ENCODE measurements around the gene ADORA1.
A peak's percentile ranks its signal among the peaks of the same experiment; 100 is the strongest.

Gene ADORA1

DNA sequence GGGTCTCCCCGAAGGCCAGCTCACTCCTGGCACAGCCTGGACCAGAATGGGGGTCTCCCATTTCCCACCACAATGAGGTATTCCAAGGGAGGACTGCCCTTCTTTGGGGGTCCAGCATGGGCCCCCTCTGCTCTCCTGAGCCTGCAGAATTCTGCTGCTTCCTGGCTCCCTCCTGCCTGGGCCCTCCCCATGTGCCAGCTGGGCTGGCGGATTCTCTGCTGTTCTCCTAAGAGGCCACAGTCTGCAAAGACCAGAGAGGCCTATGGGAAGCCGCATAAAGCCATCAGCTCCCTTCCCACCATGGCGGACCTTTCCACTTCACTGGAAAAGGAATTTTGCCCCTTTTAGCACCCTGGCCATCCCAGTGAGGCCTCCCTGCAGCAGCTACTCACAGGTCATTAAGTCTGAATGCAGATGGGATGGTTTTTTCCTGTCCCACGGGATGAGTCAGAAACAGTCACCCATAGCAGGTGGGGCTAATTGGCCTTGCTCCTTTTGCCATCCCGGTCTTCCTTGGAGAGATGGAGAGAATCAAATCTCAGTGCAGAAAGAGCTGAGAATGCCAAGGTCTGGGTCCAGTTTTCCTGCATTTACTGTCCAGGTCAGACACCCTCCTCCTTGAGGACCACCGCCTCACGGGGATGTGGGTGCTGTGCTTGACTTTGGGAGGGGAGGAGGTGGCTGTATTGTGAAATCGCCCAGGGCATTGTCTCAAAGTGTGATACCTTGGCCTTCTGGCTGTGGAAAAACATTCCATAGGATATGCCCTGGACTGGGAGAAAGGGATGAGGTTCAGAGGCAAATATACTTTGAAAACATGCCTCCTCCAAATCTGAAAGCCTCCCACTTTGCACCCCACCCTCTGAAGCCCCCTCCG is 24.9 kb downstream of the ADORA1 start:
- Histone ChIP-seq H3K36me3 (ENCODE audit: control insufficient read depth, insufficient read depth, low read length) (peaks cover 11% of the 10 kb centered on the region), H3K4me3 (ENCODE audit: extremely low read depth, insufficient read depth, low read length, poor library complexity, severe bottlenecking) (no peak overlapping the region), H3K9me3 (ENCODE audit: control insufficient read depth, low read length) (no peaks in the 10 kb centered on the region), H3K27ac (ENCODE audit: low read depth, low read length, severe bottlenecking) (peak overlapping the region; percentile 83), H3K4me1 (ENCODE audit: control insufficient read depth, insufficient read depth, low read length, poor library complexity, severe bottlenecking) (peaks cover 68% of the 10 kb centered on the region)
- 49 to 53% methylated on average over 5 to 7 of the region's 10 CpGs for WGBS, 2 experiments (ENCODE audit: insufficient coverage in 2 of 2)

DNA sequence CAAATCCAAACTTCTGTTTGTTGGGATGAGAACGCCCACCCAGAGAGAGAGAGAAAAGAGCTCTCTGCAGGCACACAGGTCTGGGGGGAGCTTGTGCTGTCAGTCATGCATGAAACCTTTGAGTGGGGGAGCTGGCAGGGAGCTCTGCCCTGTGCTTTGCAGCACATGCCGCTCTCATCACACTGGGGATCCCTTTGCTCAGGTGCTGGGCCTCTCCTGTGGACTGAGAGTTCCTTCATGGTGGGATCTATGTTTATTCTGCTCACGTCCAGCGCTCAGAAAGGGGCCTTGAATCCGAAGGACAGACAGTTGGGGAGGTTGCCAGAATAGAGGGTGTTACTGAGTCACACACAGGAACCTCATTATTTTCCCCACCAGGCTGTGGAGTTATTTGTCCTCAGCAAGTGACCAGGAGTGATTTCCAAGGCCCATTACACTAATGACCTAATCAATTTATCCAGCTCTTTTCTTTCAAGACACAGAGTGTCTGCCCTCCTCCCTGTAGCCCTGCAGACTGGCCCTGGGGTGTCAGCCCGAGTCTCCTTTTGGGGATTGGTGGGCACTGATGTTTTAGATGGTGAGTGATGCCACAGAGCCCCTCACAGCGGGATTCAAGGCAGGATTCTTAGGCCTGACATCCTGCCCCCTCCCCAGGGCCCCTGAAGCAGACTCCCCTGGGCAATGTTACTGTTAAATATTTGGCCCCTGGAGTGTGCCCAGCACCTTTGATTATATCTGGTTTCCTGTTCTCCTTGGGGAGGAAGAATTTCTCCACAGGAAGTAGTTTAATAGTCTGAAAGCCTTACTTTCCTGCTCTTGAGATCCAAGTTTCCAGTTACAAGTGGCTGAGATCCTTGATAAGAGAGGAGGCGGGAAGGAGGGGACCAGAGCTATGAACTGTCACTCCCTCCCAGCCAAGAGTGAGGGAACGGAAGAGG is 25.8 kb downstream of the ADORA1 start:
- no peak overlapping the region for H3K4me3 ChIP-seq (ENCODE audit: extremely low read depth, insufficient read depth, low read length, poor library complexity, severe bottlenecking)
- H3K4me1 ChIP-seq (ENCODE audit: control insufficient read depth, insufficient read depth, low read length, poor library complexity, severe bottlenecking): peaks cover 65% of the 10 kb centered on the region
- peak overlapping the region; percentile 83 for H3K27ac ChIP-seq (ENCODE audit: low read depth, low read length, severe bottlenecking)
- H3K9me3 ChIP-seq (ENCODE audit: control insufficient read depth, low read length): peaks cover 8% of the 10 kb centered on the region
- WGBS, 2 experiments (ENCODE audit: insufficient coverage in 2 of 2): 33 to 34% methylated on average over 4 to 6 of the region's 9 CpGs
- peaks cover 20% of the 10 kb centered on the region for H3K36me3 ChIP-seq (ENCODE audit: control insufficient read depth, insufficient read depth, low read length)

DNA sequence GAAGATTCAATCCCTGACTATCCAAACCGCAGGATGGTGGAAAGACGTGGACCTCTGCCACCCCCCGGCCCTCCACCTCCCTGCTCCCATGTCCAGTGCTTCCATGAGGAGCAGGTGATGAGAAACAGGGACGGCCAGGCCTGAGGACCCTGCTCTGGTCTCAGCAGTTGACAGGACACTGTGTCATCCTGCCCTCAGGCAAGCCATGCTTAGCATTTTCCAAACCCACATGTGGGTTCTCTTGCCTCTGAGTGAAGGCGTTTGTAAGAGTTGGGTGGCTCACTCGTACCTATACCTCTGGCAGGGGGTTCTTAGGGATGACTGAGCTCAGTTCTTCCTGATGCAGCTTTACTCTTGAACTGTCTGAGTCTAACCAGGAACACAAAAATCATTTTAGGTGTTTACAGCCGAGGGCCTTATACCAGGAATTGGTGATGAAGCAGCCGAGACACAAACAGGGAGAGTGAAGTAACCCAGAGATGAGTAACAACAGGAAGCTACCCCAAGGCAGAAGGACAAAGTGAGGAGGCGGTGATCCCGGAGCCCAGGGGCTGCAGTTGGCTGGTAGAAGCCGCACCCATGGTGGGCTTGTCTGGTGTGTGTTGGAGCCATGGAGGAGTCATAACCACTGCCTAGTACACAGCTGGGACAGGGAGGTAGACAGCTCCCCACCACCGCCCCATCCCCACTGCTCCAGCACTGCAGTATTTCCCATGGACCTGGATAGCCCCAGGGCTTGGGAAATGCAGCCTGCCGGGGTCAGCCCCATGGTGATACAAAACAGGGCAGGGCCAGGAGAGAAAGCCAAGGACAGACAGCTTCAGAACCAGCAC is 26.7 kb downstream of the ADORA1 start:
- 62% methylated on average over 6 to 10 of the region's 13 CpGs for WGBS, 2 experiments (ENCODE audit: insufficient coverage in 2 of 2)
- H3K27ac ChIP-seq (ENCODE audit: low read depth, low read length, severe bottlenecking): peak overlapping the region; percentile 83
- peaks cover 14% of the 10 kb centered on the region for H3K9me3 ChIP-seq (ENCODE audit: control insufficient read depth, low read length)
- peaks cover 25% of the 10 kb centered on the region for H3K36me3 ChIP-seq (ENCODE audit: control insufficient read depth, insufficient read depth, low read length)
- H3K4me1 ChIP-seq (ENCODE audit: control insufficient read depth, insufficient read depth, low read length, poor library complexity, severe bottlenecking): peaks cover 63% of the 10 kb centered on the region
- H3K4me3 ChIP-seq (ENCODE audit: extremely low read depth, insufficient read depth, low read length, poor library complexity, severe bottlenecking): no peak overlapping the region

DNA sequence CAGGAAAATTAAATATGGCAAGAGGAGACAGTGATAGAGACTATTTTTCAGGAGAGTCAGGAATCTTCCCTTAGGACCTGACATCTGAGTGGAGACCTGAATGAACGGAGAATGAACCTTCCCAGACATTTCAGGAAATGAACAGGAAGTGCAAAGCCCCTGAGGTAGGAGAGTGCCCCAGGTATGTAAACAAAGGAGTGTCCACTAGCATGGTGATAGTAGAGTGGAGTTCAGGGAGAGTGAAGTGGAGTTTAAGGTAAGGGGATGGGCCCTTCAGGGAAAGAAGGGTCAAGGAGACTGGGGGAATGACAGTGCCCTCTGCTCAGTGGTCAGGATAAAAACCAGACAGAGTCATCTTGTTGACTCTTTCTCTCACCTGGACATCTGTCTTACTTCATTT is 28.8 kb downstream of the ADORA1 start:
- H3K4me1 ChIP-seq (ENCODE audit: control insufficient read depth, insufficient read depth, low read length, poor library complexity, severe bottlenecking): peaks cover 44% of the 10 kb centered on the region
- H3K27ac ChIP-seq (ENCODE audit: low read depth, low read length, severe bottlenecking): no peak overlapping the region
- 75 to 93% methylated on average over 1 of the region's 1 CpG for WGBS, 2 experiments (ENCODE audit: insufficient coverage in 2 of 2)
- no peak overlapping the region for H3K4me3 ChIP-seq (ENCODE audit: extremely low read depth, insufficient read depth, low read length, poor library complexity, severe bottlenecking)
- peaks cover 25% of the 10 kb centered on the region for H3K36me3 ChIP-seq (ENCODE audit: control insufficient read depth, insufficient read depth, low read length)
- peaks cover 14% of the 10 kb centered on the region for H3K9me3 ChIP-seq (ENCODE audit: control insufficient read depth, low read length)

DNA sequence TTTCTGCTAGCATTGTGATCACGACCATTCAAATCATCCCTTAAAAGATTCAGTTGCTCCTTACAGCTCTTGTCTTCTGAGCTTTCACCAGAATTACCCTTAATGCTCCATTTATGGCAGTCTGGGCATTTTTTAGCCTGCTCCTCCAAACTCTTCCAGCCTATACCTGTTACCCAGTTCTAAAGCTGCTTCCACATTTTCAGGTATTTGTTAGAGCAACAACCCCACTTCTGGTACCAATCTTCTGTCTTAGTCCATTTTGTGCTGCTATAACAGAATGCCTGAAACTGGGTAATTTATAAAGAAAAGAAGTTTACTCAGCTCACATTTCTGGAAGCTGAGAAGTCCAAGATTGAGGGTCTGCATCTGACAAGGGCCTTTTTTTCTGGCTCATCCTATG is 30.9 kb downstream of the ADORA1 start:
- Histone ChIP-seq H3K9me3 (ENCODE audit: control insufficient read depth, low read length) (peaks cover 14% of the 10 kb centered on the region), H3K27ac (ENCODE audit: low read depth, low read length, severe bottlenecking) (no peak overlapping the region), H3K4me3 (ENCODE audit: extremely low read depth, insufficient read depth, low read length, poor library complexity, severe bottlenecking) (no peak overlapping the region), H3K4me1 (ENCODE audit: control insufficient read depth, insufficient read depth, low read length, poor library complexity, severe bottlenecking) (peaks cover 25% of the 10 kb centered on the region), H3K36me3 (ENCODE audit: control insufficient read depth, insufficient read depth, low read length) (peaks cover 40% of the 10 kb centered on the region)
- 93 to 95% methylated on average over 1 of the region's 1 CpG for WGBS, 2 experiments (ENCODE audit: insufficient coverage in 2 of 2)

DNA sequence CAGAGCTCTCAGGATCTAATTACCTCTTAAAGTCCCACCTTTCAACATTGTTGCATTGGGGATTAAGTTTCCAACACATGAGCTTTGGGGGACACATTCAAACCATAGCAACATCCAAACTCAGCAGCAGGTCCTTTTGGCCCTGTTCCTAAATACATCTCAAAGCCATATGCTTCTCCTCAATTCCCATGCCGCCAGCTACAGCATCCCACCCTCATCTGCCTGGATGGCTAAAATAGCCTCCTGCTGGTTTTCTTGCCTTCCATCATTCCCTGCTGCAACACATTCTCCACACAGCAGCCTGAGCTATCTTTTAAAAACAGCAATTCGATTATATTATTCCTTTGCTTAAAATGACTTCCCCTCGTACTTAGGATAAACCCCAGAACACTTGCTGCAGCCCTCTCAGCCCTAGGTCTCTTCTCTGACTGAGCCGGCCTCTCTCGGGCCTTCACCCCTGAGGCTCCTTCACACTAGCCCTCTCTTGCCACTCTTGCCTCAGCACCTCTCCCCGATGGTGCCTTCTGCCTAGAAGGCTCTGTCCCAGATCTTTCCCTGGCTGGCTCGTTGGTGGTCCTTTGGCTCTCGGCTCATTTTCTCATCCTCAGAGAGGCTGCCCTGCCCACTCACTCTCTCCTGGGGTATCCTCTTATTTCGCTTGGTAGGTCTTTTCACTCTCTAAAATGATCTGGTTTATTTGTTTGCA is 31.6 kb downstream of the ADORA1 start:
- peaks cover 18% of the 10 kb centered on the region for H3K4me1 ChIP-seq (ENCODE audit: control insufficient read depth, insufficient read depth, low read length, poor library complexity, severe bottlenecking)
- peaks cover 14% of the 10 kb centered on the region for H3K9me3 ChIP-seq (ENCODE audit: control insufficient read depth, low read length)
- peaks cover 41% of the 10 kb centered on the region for H3K36me3 ChIP-seq (ENCODE audit: control insufficient read depth, insufficient read depth, low read length)
- no peak overlapping the region for H3K4me3 ChIP-seq (ENCODE audit: extremely low read depth, insufficient read depth, low read length, poor library complexity, severe bottlenecking)
- 87 to 89% methylated on average over 8 of the region's 9 CpGs for WGBS, 2 experiments (ENCODE audit: insufficient coverage in 2 of 2)
- H3K27ac ChIP-seq (ENCODE audit: low read depth, low read length, severe bottlenecking): no peak overlapping the region

DNA sequence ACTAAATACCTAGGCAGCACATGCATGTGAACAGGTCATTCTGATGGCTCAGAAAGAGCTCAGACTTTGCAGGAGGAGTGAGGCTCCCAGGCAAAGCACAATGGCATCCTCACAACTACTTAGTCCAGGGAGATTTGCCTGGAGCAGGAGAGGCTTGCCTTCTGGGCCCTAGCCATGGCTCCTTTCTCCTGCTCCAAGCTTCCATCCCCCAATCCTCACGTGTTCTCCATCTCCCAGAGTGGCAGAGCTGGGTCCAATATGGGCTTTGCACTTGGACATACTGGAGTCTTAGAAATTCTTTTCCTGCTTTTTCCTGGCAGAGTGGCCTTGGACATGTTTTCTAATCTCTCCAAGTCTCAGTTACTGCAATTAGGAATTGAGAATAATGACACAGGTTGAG is 32.3 kb downstream of the ADORA1 start:
- H3K4me1 ChIP-seq (ENCODE audit: control insufficient read depth, insufficient read depth, low read length, poor library complexity, severe bottlenecking): peaks cover 11% of the 10 kb centered on the region
- no peak overlapping the region for H3K4me3 ChIP-seq (ENCODE audit: extremely low read depth, insufficient read depth, low read length, poor library complexity, severe bottlenecking)
- WGBS, 2 experiments (ENCODE audit: insufficient coverage in 2 of 2): 78% methylated on average over 1 of the region's 1 CpG; no CpG with 5 or more reads in 1 of the 2 experiments
- peaks cover 43% of the 10 kb centered on the region for H3K36me3 ChIP-seq (ENCODE audit: control insufficient read depth, insufficient read depth, low read length)
- H3K27ac ChIP-seq (ENCODE audit: low read depth, low read length, severe bottlenecking): no peak overlapping the region
- peaks cover 14% of the 10 kb centered on the region for H3K9me3 ChIP-seq (ENCODE audit: control insufficient read depth, low read length)

DNA sequence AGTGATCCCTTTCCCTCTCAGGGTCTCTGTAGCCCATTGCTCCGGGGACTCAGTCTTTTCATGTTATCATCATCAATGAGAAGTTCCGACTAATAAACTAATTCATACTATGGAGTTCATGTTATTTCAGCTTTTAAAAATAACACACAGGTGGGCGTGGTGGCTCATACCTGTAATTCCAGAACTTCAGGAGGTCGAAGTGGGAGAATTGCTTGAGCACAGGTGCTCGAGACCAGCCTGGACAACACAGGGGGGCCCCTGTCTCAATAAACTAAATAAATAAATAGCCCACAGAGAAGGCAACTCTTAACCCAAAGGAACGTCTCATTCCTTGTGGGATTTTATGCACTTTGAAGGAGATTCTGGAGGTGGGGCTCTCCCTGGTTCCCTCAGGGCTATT is 33.6 kb downstream of the ADORA1 start:
- H3K9me3 ChIP-seq (ENCODE audit: control insufficient read depth, low read length): peaks cover 14% of the 10 kb centered on the region
- H3K4me1 ChIP-seq (ENCODE audit: control insufficient read depth, insufficient read depth, low read length, poor library complexity, severe bottlenecking): peaks cover 3% of the 10 kb centered on the region
- no peak overlapping the region for H3K27ac ChIP-seq (ENCODE audit: low read depth, low read length, severe bottlenecking)
- no peak overlapping the region for H3K4me3 ChIP-seq (ENCODE audit: extremely low read depth, insufficient read depth, low read length, poor library complexity, severe bottlenecking)
- 90 to 100% methylated on average over 2 of the region's 6 CpGs for WGBS, 2 experiments (ENCODE audit: insufficient coverage in 2 of 2)
- peaks cover 46% of the 10 kb centered on the region for H3K36me3 ChIP-seq (ENCODE audit: control insufficient read depth, insufficient read depth, low read length)

DNA sequence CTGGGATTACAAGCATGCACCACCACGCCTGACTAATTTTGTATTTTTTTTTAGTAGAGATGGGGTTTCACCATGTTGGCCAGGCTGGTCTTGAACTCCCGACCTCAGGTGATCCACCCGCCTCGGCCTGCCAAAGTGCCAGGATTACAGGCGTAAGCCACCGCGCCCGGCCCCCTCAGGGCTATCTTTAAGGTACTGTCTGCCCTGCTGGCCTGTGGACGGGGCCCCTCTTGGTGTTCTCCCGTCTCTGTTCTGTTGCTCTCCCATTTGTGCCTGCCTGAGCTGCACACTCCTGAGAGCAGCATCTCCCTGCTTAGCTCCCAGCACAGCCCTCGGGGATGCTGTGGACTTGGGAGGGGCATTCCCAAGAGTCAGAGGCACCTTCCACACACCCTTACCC is 34.2 kb downstream of the ADORA1 start:
- H3K4me1 ChIP-seq (ENCODE audit: control insufficient read depth, insufficient read depth, low read length, poor library complexity, severe bottlenecking): no peaks in the 10 kb centered on the region
- peaks cover 42% of the 10 kb centered on the region for H3K36me3 ChIP-seq (ENCODE audit: control insufficient read depth, insufficient read depth, low read length)
- no peak overlapping the region for H3K4me3 ChIP-seq (ENCODE audit: extremely low read depth, insufficient read depth, low read length, poor library complexity, severe bottlenecking)
- WGBS, 2 experiments (ENCODE audit: insufficient coverage in 2 of 2): 93 to 98% methylated on average over 9 to 10 of the region's 11 CpGs
- H3K9me3 ChIP-seq (ENCODE audit: control insufficient read depth, low read length): peaks cover 14% of the 10 kb centered on the region
- no peak overlapping the region for H3K27ac ChIP-seq (ENCODE audit: low read depth, low read length, severe bottlenecking)

DNA sequence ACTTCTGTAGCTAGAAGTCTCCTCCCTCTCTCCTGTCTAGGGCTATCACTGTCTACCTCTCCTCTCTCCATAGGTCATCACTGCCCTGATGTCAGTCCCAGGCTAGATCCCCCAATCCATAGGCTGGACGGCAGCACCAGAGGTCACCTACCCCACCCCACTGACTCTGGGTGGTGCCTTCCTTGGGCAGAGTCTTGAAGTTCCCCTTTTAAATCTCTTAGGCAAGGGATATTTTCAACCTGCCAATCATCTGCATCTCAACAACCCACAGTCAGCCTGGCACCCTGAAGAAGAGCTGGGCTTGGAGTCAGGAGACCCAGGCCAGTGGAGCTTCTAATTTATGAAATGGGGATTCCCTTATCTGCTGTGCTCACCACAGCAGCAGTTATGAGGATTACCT is 34.9 kb downstream of the ADORA1 start:
- Histone ChIP-seq H3K36me3 (ENCODE audit: control insufficient read depth, insufficient read depth, low read length) (peaks cover 35% of the 10 kb centered on the region), H3K4me1 (ENCODE audit: control insufficient read depth, insufficient read depth, low read length, poor library complexity, severe bottlenecking) (no peaks in the 10 kb centered on the region), H3K9me3 (ENCODE audit: control insufficient read depth, low read length) (peaks cover 14% of the 10 kb centered on the region), H3K4me3 (ENCODE audit: extremely low read depth, insufficient read depth, low read length, poor library complexity, severe bottlenecking) (no peak overlapping the region), H3K27ac (ENCODE audit: low read depth, low read length, severe bottlenecking) (no peak overlapping the region)
- WGBS, 2 experiments (ENCODE audit: insufficient coverage in 2 of 2): 100% methylated on average over 1 of the region's 1 CpG

Data from mesodermal cell (in vitro differentiated cells).